ENCODE data around the gene PNMA8C.
"Not testable (repeated sequence)": the region's sequence is repeated elsewhere in the genome, so short reads cannot be mapped to it uniquely, and the experiment has no call there.

- not testable (repeated sequence) for TF ChIP-seq POLR2A, CTCF, POLR2AphosphoS5 (IDR thresholded peaks at IDR 0.05)
These were observed 7.0 kb upstream of the PNMA8C start for GRCh38 chr19:46435689-46436088.

Data from breast epithelium (tissue), 3 donors.